GM12878 (cell line): ENCODE results near the gene SPATA2.

Experiments
- CTCF ChIP-seq, 3 experiments: IDR thresholded peaks in 2 of 3; conservative IDR thresholded peaks in 1 of 3; 2 replicates each; pipeline ENCODE4 v1.5.1; 2011; ENCODE audit warnings: low read depth in 3 of 3, low read length in 3 of 3, mild to moderate bottlenecking in 3 of 3, control low read depth in 2 of 3, moderate library complexity in 2 of 3, inconsistent platforms in 1 of 3, mixed read lengths in 1 of 3; ENCODE audit not compliant: control insufficient read depth in 2 of 3, insufficient read depth in 1 of 3; ENCODE audit errors: extremely low read depth in 1 of 3
- SMAD1 ChIP-seq: fragments of 450-650 bp; IDR thresholded peaks from 2 replicates; pipeline ENCODE4 v1.6.1; 2018; ENCODE audit warnings: mild to moderate bottlenecking, low read depth; ENCODE audit not compliant: partially characterized antibody
- TAF1 ChIP-seq: IDR thresholded peaks from 2 replicates; pipeline ENCODE4 v1.6.1; 2011; ENCODE audit warnings: mild to moderate bottlenecking, low read depth, low read length, borderline replicate concordance

DNA sequence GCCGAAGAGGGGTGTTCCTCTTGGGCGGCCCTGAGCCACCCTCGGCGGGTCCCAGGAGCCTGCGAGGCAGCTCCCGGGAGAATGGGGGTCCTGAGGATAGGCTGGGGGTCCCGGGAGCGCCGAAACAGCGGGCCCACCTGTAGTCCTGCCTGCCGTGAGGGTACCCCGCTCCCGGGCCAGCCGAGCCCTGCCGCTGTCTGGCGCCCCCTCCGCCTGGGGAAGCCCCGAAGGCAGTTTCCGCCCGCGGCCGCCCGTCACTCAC is 280 bp downstream of the SPATA2 start:
- TF ChIP-seq SMAD1 = no peak
- TF ChIP-seq CTCF (IDR thresholded peaks at IDR 0.05 in 2 of 3, conservative IDR thresholded peaks at IDR 0.05 in 1 of 3; ENCODE audit: control insufficient read depth in 2 of 3, extremely low read depth in 1 of 3, insufficient read depth in 1 of 3, low read depth in 3 of 3, low read length in 3 of 3) = no peak
- no peak for TF ChIP-seq TAF1
